Stimulated activated CD8-positive, alpha-beta memory T cell treated with anti-CD3 and anti-CD28 coated beads, Interleukin-2, amount 100 ng/mL, for 1 hour (primary cell): Measurements from ENCODE around the gene PIGS.
"Not testable (repeated sequence)": the region's sequence is repeated elsewhere in the genome, so short reads cannot be mapped to it uniquely, and the experiment has no call there.

ENCODE experiments used
- DNase-seq, 2 donors: peaks; one replicate each; pipeline ENCODE4 v3.0.0-alpha.2; 2020; ENCODE audit warnings: low read depth in 2 of 2

The PIGS gene

DNA sequence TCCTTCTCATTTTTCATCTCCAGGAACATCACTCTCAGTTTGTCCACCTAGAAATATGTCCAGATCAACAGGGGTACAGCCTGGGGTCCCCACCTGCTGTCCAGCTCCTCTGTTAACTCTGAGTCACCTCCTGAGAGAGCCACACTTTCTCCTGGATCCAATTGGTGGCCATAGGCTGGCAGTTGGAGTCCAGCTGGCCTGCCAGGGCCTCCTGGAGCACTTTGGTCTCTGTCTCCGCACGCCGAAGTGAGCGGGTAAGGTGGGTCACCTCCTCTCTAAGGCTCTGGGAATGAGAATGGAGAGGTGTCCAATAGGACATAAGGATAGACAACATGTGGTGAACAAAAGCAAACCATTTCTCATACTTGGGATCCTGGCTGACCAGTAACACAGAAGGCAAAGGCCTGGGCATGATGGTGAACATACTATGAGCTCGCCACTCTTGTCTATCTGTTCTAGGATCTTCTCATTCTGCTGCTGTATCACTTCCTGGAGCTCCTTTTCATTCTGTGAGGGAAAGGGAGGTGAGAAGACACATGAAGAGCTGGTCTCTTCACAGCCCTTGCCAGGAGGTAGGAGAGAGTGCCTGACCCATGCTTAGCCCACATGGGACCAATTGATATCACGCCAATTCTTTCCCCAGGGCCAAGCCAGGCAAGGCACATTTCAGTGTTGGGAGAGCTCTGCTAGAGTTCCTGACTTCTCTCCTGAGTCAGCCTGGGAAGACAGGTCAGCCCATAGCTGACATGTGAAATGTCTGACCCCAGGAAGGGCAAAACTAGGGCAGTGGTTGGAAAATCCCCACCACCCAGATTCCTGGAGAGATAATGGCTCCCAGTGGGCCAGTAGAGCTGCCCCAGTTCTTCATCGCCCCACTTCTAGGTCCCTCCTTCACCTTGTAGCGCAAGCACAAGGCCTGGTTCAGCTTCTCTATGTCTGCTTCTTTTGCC lies 7.2 kb upstream of the PIGS start:
- no peak for DNase-seq

DNA sequence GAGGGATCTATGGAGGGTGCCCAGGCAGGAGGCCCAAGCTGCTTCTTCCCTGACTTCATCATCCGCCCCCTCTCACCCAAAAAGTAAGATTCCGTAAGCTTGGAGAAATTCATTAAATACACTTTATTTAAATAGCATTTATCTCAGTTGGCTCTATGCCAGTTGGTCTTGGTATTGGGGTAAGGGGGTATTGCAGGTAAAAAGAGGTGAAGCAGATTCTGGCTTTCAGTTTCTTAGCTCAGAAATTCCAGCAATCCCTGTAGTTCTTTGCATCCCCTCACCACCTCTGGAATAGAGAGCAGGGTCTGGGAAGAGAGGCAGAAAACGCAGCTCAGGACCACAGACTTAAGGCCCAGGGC lies 6.1 kb upstream of the PIGS start:
- DNase-seq = no peak

DNA sequence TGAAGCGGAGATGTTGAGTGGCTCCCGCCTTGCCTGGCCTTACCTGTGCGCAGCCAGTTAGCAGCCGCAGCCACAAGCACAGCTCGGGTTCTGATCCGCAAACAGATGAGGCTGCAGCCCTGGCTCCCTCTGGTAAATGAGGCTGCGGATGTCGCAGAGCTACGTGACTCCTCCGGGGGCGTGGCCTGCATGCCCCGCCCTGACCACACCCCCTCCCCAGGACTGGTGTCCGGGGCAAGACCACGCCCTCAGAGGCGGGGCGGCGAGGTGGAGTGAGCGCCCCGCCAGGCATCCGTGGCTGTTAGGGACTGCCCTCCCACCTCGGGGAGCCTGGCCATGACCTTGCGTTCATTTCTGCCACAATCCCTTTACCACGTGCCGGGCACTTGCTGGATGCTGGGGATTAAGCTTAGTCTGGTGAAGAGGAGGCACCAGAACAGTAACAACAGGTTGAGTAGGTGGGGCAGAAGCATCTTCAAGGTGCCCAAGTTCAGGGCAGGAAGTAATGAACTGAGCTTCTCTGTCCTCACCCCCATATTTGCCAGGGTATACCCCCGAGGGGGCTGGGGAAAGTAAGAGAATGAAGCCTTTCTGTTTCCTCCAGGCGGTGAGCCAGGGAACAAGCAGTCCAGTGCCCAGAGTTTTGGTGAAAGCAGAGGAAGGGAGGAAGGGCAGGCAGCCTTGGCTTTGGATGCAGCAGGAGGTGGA lies 5.6 kb upstream of the PIGS start, which contains the start of gene ALDOC:
TSS of gene ALDOC (minus strand) at position 138 of the 708 bp plus-strand sequence. CDS start 1,363 bp downstream, outside the sequence.
- peak; percentile 95 for DNase-seq

DNA sequence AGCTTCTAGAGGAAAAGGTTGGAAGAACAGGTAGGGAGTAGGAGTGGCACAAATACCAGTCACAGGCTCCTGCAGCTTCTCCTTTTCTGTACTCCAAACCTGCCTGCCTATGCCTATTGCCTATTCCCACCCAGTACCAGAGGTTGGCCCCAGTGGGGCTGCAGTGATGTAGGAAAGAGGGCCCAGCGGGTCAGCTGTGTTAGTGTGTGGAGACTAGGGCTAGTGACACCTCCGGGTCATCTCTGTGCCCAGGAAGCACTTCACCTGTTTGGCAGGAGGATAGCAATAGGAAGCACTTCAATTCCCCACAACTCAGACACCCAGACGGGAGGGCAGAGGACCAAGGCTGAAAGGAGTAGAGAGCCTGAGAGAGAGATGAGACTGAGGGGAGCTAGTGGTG lies 4.7 kb upstream of the PIGS start:
- DNase-seq = not testable (repeated sequence)

DNA sequence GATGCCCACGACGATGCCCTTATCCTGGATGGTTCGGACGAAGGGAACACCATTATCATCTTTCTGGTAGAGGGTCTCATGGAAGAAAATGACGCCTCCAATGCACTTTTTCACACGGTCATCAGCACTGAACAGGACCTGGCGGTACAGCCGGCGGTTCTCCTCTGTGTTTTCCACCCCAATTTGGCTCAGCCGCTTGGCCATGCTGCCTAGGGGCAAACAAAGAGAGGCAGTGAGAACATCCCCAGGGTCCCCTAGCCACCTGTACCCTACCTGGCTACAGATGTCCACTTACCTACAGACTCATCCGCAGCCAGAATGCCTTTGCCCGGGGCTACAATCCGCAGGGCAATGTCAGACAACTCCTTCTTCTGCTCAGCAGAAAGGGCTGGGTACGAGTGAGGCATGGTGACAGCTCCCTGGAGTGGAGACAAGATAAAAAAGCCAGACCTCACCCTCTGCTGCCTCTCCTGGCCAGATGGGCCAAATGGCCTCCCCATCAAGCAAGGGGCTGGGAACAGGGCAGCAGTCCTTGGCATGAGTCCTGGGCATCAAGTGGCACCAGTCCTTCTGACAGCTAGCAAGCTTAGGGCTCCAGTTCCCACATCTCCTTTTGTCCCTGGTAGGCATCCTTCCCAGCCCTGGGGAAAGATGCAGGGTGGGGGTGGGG lies 3.9 kb upstream of the PIGS start:
- DNase-seq = no peak

DNA sequence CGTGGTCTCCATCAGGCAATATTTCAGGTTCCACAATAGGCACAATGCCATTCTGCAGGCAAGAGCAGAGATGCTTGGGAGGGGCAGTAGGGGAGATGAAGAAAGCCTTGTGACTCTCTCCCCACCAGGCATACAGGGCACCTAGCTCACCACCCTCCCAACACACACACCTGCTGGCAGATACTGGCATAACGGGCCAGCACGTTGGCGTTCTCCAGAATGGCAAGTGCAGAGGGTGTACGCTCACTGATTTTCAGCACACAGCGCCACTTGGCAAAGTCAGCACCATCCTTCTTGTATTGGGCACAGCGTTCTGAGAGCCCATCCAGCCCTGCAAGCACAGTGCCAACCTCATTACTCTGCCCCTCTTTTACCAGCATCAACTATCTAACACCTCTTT lies 3.2 kb upstream of the PIGS start:
- no peak for DNase-seq

DNA sequence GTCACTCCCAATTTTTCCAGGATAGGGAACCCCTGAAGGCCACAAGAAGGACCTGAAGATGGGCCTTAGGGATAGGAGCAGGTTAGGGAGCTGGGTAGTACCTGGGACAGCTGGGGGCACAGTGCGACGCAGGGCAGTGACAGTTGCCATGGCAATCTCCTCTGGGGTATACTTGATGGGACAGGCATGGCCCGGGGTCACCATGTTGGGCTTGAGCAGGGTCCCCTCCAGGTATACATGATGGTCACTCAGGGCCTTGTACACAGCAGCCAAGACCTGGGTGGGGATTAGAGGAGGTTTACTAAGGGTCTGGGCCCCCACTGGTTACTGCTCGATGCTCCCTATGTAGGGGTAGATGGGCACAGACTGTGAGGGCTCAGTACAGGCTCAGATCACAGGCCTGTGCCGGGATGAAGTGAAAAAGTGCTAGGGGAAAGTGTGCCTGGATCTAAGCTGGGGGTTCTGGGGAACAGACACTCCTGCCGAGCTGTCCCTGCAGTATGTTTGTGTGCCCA lies 2.7 kb upstream of the PIGS start:
- DNase-seq = no peak

DNA sequence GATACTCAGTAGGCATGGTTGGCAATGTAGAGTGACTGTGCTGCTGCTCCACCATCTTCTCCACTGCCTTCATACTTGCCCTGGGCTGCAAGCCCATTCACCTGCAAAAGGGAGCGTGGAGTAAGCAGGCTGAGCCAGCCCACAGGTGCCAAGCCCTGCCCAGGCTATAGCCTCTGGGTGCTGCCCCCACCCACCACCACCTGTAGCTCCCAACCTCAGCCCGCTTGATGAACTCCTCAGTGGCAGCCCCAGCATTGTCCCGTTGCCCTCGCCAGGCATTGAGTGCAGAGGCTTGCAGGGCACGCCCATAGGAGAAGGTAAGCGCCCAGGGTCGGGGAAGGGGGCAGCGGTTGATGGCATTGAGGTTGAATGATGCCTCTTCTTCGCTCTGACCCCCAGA lies 2.2 kb upstream of the PIGS start:
- no peak for DNase-seq

DNA sequence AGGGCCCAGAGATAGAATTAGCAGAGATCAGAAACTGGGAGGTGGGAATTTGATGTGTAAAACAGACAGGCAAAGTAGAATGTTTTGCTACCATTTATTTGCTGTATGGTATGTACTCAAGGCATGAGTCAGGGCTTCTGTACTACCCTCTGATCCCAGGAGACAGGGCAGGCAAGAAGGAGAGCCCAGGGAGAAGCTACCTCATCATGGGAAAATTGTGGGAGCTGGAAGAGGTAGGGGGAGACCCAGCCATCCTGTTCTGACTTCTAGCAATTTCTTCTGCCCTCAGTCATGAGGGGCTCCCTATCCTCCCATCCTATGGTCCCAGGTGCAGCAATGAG lies 1.7 kb upstream of the PIGS start:
- no peak for DNase-seq

DNA sequence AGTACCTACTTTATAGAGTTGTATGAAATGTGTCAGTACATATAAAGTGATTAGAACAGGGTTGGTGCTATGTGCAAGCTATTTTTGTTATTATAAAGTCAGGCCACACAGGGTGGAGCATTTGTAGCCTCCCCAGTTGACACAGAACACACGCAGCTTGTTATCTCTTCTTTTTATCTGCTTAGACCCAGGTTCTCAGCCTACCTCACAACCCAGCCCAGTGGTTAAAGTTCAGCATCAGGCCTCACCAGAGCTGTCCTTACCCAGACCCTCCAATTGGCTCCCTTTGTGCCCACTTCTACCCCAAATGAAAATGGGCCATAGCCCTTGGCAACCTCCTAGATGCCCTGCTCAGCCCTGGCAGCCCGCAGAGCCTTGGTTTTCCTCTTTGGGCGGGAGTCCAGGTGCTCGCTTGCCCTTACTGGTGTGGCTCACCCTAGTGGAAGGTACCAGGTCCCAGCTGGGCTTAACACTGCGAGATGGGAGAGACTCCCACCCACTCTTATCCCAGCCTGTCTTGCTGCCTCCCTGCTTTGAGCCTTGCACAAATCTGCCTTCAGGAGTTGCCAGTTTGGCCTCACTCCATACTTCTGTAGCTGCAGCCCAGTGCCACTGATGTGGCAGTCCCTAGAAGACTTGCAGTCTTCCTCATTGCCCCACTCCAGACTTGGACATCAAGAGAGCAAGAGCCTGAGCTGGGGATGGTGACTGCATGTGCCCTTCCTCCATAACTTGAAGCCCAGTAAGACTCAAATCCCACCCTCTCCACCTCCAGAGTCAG lies 1.1 kb upstream of the PIGS start:
- no peak for DNase-seq

DNA sequence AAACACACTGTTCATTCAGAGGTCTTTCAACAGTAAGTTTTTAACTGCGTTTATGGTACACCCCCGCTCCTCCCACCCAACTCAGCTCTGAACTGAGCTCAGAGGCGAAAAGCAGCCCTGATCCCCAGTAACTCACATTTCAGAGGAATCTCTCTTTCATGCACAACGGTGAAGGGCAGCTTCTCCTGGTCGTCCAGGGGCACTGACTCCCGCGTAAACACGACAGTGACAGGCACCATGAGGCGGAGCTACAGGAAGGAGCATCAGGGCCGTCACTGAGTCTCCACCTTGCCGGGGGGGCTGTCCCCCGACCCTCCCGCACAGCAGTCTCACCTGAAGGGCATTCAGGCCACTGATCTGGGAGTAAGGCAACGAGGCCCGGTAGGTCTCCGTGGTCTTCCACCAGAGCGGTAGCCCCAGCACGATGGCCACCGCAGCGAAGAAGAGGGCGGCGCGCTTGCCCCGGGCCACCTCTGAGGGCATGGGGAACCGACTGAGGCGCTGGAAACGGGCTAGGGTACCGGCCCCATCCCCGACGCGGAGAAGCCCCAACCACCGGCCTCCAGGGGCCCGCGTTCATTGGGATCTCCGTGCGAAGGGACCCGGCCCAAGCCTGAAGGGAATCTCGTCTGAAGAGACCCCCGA lies 486 bp downstream of the PIGS start:
- peak in 1 of 2 donors; percentile 26 for DNase-seq

DNA sequence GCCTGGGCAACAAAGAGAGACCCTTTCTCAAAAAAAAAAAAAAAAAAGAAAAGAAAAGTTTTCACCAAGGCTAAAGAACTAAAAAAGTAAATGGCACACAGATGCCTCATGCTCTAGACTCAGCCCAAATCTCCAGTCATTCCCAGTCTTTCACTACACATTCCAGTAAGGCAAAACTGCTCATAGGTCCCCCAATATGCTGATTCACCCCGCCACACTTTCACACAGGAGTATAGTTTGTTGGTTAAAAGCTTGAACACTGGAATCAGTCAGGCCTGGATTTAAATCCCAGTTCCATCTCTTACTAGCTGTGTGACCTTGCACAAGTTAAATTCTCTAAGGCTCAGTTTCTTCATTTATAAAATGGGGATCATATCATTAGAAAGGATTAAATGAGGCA lies 1.9 kb downstream of the PIGS start:
- DNase-seq = no peak

DNA sequence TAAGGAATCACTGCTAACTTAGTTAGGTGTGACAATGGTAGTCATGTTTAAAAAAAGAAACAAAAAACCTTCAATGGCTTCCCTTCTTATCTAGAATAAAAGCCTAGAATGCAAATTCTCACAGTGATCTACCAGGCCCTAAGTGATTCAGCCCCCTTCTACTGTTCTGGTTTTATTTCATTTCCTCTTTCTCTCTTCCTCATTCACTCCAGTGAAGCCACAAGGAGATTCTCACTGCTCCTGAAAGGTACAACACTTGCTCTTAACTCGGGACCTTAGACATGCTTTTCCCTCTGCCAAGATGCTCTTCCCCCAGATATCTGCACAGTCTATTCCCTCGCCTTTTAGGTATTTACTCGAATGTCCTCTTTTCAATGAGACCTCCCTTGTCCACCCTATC lies 3.7 kb downstream of the PIGS start:
- no peak for DNase-seq

DNA sequence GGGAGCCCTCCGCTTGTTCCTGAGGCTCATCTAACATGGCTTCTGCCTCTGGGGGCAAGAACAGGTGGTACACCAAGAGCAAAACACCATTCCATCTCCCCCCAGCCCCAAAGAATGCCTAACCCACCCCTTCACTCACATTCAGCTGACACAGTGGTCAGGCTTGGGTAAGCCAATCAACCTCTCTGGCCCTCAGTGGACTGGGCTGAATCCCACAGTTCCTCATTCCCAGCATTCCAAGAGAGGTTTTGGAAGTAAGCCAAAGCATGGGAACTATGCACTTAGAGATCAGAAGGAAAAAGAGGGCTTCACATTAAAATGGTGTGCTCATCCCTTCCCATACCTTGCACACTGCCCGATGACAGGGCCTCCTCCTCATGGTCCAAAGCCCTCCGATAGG lies 7.8 kb downstream of the PIGS start:
- DNase-seq = no peak

DNA sequence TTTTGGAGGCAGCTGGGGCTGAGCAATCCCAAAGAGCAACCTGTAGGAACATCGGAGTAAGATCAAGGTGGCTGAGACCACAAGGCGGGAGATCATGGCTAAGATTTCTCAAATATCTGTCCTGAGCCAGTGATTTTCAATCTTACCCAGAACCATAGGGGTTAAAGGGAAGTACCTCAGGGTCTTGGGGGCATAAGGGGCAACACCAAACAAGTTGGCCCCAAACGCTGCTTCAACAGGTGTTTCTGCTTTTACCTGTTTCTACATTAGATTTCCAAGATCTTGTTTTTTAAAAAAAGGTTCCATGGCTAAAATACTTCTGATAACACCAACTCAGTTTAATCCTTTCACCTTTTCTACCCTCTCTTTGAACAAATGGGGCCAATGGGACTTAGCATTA lies 16.3 kb downstream of the PIGS start:
- no peak for DNase-seq

DNA sequence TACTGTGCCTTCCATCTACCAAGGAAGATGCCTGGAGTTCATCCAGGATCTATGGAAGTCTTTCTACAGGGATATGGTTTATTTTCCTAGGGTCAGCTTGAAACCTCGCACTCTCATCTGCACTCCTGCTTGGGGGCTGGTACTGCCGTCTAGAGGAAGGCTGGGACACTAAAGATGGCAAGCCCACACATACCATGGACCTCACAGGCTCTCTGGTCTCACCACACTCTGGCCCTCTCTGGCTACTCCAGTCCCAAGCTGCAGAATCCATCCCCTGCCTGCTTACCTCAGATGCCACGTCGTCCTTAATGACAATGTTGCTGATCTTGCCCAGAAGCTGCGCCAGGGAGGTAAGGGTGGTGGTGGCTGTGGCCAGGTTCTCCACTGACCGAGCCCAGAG lies 16.8 kb downstream of the PIGS start:
- no peak for DNase-seq

DNA sequence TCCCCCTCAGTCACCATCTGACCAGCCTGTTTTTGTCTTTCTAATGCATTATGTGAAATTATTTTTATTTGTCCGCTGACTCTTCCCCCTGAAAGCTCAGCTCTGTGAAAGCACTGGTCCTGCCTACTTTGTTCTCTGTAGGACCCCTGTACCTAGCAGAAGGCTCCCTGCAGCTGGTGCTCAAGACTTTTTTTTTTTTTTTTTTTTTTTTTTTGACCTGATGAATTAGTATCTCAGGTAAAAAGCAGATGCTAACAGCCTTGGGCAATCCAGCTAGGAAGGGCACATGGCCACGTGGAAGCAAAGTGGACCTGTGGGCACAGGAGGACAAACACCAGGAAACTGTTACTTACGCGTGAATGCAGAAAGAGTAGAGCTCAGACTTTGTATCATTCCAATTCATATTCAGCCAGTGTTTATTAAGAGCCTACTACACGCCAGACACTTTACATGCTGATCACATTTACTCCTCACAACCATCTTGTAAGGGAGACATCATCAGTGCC lies 18.3 kb downstream of the PIGS start:
- no peak for DNase-seq

DNA sequence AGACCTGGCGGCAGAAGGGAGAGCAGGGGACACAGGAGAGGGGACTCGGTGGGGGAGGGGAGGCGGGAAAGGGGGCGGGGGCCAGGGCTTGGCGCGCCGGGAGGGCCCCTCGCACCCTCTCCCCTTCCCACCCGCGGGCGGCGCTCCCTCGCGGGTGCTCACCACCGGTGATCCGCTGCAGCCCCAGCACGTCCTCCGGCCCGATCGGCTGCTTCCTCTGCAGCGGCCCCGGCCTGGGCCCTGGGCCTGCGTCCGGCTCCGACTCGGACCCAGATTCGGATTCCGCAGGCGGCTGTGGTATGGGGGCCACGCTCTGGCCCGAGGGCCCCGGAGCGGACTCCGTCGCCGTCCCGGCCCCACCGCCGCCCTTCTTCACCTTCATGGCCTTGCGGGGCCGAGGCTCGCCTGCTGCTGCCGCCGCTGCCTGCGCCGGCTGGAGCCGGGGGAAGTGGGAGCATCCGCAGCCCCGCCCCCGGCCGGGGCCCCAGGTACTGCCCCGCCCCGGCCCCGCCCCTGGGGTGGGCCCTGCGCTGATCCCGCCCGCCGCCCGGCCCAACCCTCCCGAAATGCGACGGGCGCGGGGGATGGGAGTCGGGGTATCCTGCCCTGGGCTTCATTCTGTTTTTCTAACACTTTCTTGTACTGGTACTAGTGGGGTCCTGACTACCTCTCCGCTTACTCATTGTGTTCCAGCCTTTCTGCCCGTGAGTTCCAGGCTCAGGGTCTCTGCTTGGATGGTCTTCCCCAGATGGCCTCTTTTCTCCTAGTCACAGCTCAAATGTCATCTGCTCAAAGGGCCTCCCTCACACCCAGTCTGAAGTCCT lies 18.9 kb downstream of the PIGS start, which contains the start of gene UNC119:
TSS of gene UNC119 (minus strand) at position 449 of the 824 bp plus-strand sequence. CDS start at position 382, 67 bp downstream.
- peak; percentile 62 to 65 for DNase-seq

DNA sequence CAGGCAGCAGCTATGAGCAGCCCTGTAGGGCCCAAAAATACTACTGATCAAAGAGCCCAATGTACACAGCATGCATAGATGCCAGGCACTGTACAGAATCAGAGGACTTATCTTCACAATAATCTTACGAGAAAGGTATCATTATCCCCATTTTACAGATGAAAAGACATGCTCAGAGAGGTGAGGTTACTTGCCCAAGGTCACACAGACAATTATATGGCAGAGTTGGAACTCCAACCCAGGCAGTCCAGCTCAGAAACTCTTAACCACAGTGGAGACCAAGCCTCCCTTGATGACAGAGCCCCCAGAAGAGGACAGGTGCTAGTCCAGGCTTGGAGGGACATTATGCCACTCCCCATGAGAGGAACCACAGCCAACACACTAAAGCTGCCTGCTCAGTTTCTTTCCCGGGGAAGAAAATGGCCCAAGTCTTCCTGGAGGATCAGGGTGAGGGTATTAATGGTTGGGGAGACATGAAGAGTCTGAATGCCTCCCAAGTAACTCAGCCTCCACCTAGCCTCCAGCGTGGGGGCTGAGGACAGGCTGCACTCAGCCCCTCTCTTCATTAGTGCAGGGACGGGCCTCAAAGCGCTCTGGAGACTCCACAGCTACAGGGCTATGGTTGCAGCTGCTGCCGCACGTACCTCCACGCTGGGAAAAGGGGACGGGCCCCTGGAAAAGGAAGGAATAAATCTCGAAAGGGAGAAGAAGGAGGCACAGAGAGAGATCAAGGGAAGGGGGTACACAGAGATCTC lies 19.7 kb downstream of the PIGS start:
- no peak for DNase-seq
